Measurements from ENCODE around the gene CAMK2A. TPM values are rescaled to one million over a fixed set of nuclear protein-coding genes. Genes with fewer than 3 reads are reported as not detected.

Gene CAMK2A
- total RNA-seq, 2 experiments from 2014 or later = not detected

DNA sequence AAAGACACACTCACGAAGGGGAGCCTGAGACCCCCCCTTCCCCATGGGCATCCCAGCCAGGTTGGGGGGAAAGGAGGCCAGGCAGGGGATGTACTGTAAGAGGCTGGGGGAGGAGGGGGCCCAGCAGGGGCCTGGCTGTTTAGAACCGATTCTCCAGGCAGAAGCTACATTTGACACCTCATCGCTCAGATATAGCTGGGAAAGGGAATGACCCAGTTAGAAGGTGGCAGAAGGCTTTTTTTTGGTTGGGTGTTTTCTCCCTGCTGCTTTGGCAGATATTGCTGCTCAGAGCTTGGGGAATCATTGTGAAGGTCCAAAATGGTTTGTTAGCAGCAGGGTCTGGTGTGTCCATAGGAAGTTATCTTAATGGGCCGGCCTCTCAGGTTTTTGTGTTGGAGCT is 117.0 kb downstream of the CAMK2A start:
- no peaks in the 10 kb centered on the region for H3K36me3 ChIP-seq (ENCODE audit: insufficient read depth, low read length)
- no peaks in the 10 kb centered on the region for H3K9me3 ChIP-seq (ENCODE audit: low read length)
- POLR2A ChIA-PET = interaction anchor here (0.6 kb wide), 1 partner anchor 571 kb away, joined by 3 read pairs; no protein-coding TSS in a partner anchor
- BruUV-seq (replicated peaks) = no TSS peak
- H3K27ac ChIP-seq (ENCODE audit: low read depth, low read length, poor library complexity, severe bottlenecking) = no peak overlapping the region
- H3K9me2 ChIP-seq (ENCODE audit: insufficient read depth, low read length) = no peaks in the 10 kb centered on the region
- H3K4me3 ChIP-seq (ENCODE audit: low read depth, low read length, poor library complexity, severe bottlenecking) = no peak overlapping the region
- H3K79me2 ChIP-seq (ENCODE audit: insufficient read depth, low read depth, low read length) = no peaks in the 10 kb centered on the region
- DNase-seq (ENCODE audit: low spot score) = no peak
- no peaks in the 10 kb centered on the region for H3K4me1 ChIP-seq (ENCODE audit: insufficient read depth, low read length, poor library complexity, severe bottlenecking)
- CTCF ChIA-PET (ENCODE audit: unreplicated experiment) = no interaction called here
- H2AFZ ChIP-seq (ENCODE audit: low read length) = no peak overlapping the region
- intact Hi-C loops (cut with micrococcal nuclease; ENCODE audit: unreplicated experiment) = no loop called here
- H3K4me2 ChIP-seq (ENCODE audit: low read length) = no peak overlapping the region
- no peak for TF ChIP-seq EZH2phosphoT487 (IDR thresholded peaks at IDR 0.05; ENCODE audit: borderline replicate concordance, low read depth, low read length)
- TF ChIP-seq, protein P1, sequence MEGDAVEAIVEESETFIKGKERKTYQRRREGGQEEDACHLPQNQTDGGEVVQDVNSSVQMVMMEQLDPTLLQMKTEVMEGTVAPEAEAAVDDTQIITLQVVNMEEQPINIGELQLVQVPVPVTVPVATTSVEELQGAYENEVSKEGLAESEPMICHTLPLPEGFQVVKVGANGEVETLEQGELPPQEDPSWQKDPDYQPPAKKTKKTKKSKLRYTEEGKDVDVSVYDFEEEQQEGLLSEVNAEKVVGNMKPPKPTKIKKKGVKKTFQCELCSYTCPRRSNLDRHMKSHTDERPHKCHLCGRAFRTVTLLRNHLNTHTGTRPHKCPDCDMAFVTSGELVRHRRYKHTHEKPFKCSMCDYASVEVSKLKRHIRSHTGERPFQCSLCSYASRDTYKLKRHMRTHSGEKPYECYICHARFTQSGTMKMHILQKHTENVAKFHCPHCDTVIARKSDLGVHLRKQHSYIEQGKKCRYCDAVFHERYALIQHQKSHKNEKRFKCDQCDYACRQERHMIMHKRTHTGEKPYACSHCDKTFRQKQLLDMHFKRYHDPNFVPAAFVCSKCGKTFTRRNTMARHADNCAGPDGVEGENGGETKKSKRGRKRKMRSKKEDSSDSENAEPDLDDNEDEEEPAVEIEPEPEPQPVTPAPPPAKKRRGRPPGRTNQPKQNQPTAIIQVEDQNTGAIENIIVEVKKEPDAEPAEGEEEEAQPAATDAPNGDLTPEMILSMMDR (conservative IDR thresholded peaks at IDR 0.05; ENCODE audit: low read length) = no peak
- no peaks in the 10 kb centered on the region for H4K20me1 ChIP-seq (ENCODE audit: insufficient read depth, low read length)

GRCh38 chr5:150172145-150172544 is 117.4 kb downstream of the CAMK2A start:
- Histone ChIP-seq H3K4me3 (ENCODE audit: low read depth, low read length, poor library complexity, severe bottlenecking) (no peak overlapping the region), H3K9me3 (ENCODE audit: low read length) (no peaks in the 10 kb centered on the region), H3K27ac (ENCODE audit: low read depth, low read length, poor library complexity, severe bottlenecking) (no peak overlapping the region), H4K20me1 (ENCODE audit: insufficient read depth, low read length) (no peaks in the 10 kb centered on the region), H3K9me2 (ENCODE audit: insufficient read depth, low read length) (no peaks in the 10 kb centered on the region), H3K79me2 (ENCODE audit: insufficient read depth, low read depth, low read length) (no peaks in the 10 kb centered on the region), H3K36me3 (ENCODE audit: insufficient read depth, low read length) (no peaks in the 10 kb centered on the region), H2AFZ (ENCODE audit: low read length) (no peak overlapping the region), H3K4me2 (ENCODE audit: low read length) (no peak overlapping the region), H3K4me1 (ENCODE audit: insufficient read depth, low read length, poor library complexity, severe bottlenecking) (no peaks in the 10 kb centered on the region)
- intact Hi-C loops (cut with micrococcal nuclease; ENCODE audit: unreplicated experiment) = no loop called here
- ChIA-PET CTCF (ENCODE audit: unreplicated experiment) (no interaction called here), POLR2A (interaction anchor here (0.6 kb wide), 1 partner anchor 571 kb away, joined by 3 read pairs; no protein-coding TSS in a partner anchor)
- DNase-seq (ENCODE audit: low spot score) = no peak
- BruUV-seq (replicated peaks) = no TSS peak
- TF ChIP-seq, protein P1 (conservative IDR thresholded peaks at IDR 0.05; ENCODE audit: low read length) = no peak
- TF ChIP-seq EZH2phosphoT487 (IDR thresholded peaks at IDR 0.05; ENCODE audit: borderline replicate concordance, low read depth, low read length) = no peak

Other genes with a start within 250 kb of the CAMK2A start
- gene CSF1R, start 203.2 kb downstream of the CAMK2A start, total RNA-seq (2014; rRNA removed; shearing (Covaris generic)) = not detected in 2 replicates
- gene CSF1R, start 203.2 kb downstream of the CAMK2A start, total RNA-seq (2022) = not detected in 2 replicates
- gene PDGFRB, start 133.9 kb downstream of the CAMK2A start, total RNA-seq (2014; rRNA removed; shearing (Covaris generic)) = 0.80 and 3.0 TPM in 2 replicates
- gene PDGFRB, start 133.9 kb downstream of the CAMK2A start, total RNA-seq (2022) = 0.23 TPM in 1 of 2 replicates, not detected in the other
- gene CDX1, start 123.0 kb downstream of the CAMK2A start, total RNA-seq (2014; rRNA removed; shearing (Covaris generic)) = not detected in 2 replicates
- gene CDX1, start 123.0 kb downstream of the CAMK2A start, total RNA-seq (2022) = not detected in 2 replicates
- not detected in 2 replicates for gene SLC6A7, start 99.7 kb downstream of the CAMK2A start, total RNA-seq (2014; rRNA removed; shearing (Covaris generic))
- gene SLC6A7, start 99.7 kb downstream of the CAMK2A start, total RNA-seq (2022) = not detected in 2 replicates
- not detected in 2 replicates for gene ARSI, start 13.1 kb upstream of the CAMK2A start, total RNA-seq (2014; rRNA removed; shearing (Covaris generic))
- not detected in 2 replicates for gene ARSI, start 13.1 kb upstream of the CAMK2A start, total RNA-seq (2022)
- 61.3 and 62.9 TPM in 2 replicates for gene TCOF1, start 67.9 kb upstream of the CAMK2A start, total RNA-seq (2014; rRNA removed; shearing (Covaris generic))
- 104 and 108 TPM in 2 replicates for gene TCOF1, start 67.9 kb upstream of the CAMK2A start, total RNA-seq (2022)
- gene CD74, start 123.1 kb upstream of the CAMK2A start, total RNA-seq (2014; rRNA removed; shearing (Covaris generic)) = 2,446 and 3,686 TPM in 2 replicates
- gene CD74, start 123.1 kb upstream of the CAMK2A start, total RNA-seq (2022) = 1,759 and 1,769 TPM in 2 replicates
- 2,281 and 2,351 TPM in 2 replicates for gene RPS14, start 160.0 kb upstream of the CAMK2A start, total RNA-seq (2014; rRNA removed; shearing (Covaris generic))
- 2,284 and 2,304 TPM in 2 replicates for gene RPS14, start 160.0 kb upstream of the CAMK2A start, total RNA-seq (2022)
- gene NDST1, start 218.4 kb upstream of the CAMK2A start, total RNA-seq (2014; rRNA removed; shearing (Covaris generic)) = 8.8 and 9.5 TPM in 2 replicates
- 26.6 and 28.4 TPM in 2 replicates for gene NDST1, start 218.4 kb upstream of the CAMK2A start, total RNA-seq (2022)